GM23248 (cell line): ENCODE measurements around the gene HIVEP3. TPM values are rescaled to one million over a fixed set of nuclear protein-coding genes. Genes with fewer than 3 reads are reported as not detected.

ENCODE experiments used
- DNase-seq: peaks from one replicate; pipeline ENCODE4 v3.0.0-alpha.2; 2015
- H2AFZ ChIP-seq: fragments of 200-600 bp; sonication (generic); 2 replicates; pipeline ENCODE4 v1.6.1; 2016; ENCODE audit warnings: antibody characterized with exemption
- H3F3A ChIP-seq: fragments of 200-600 bp; sonication (generic); 2 replicates; pipeline ENCODE4 v1.6.1; 2016; ENCODE audit warnings: mild to moderate bottlenecking, antibody characterized with exemption, mixed run types; ENCODE audit not compliant: insufficient read depth
- H3K27ac ChIP-seq: fragments of 200-600 bp; sonication (generic); 2 replicates; pipeline ENCODE4 v1.5.1; 2016; ENCODE audit warnings: mild to moderate bottlenecking
- H3K27me3 ChIP-seq: fragments of 200-600 bp; sonication (generic); replicated peaks from 2 replicates; pipeline ENCODE4 v1.6.1; 2016; ENCODE audit warnings: mild to moderate bottlenecking; ENCODE audit not compliant: insufficient read depth
- H3K36me3 ChIP-seq: fragments of 200-600 bp; sonication (generic); 2 replicates; pipeline ENCODE4 v1.6.1; 2016; ENCODE audit warnings: low read depth, mild to moderate bottlenecking
- H3K4me1 ChIP-seq: fragments of 200-600 bp; sonication (generic); 2 replicates; pipeline ENCODE4 v1.6.1; 2016; ENCODE audit warnings: mild to moderate bottlenecking; ENCODE audit not compliant: insufficient read depth
- H3K4me2 ChIP-seq: fragments of 200-600 bp; sonication (generic); one replicate; pipeline ENCODE4 v1.6.1; 2016; ENCODE audit warnings: mild to moderate bottlenecking; ENCODE audit not compliant: unreplicated experiment
- H3K4me3 ChIP-seq: fragments of 200-600 bp; sonication (generic); 2 replicates; pipeline ENCODE4 v1.5.1; 2016; ENCODE audit warnings: mild to moderate bottlenecking
- H3K79me2 ChIP-seq: fragments of 200-600 bp; sonication (generic); 2 replicates; pipeline ENCODE4 v1.6.1; 2016; ENCODE audit warnings: mild to moderate bottlenecking; ENCODE audit not compliant: insufficient read depth
- H3K9ac ChIP-seq: fragments of 200-600 bp; sonication (generic); 2 replicates; pipeline ENCODE4 v1.6.1; 2016; ENCODE audit warnings: mild to moderate bottlenecking
- H3K9me2 ChIP-seq: fragments of 200-600 bp; sonication (generic); 2 replicates; pipeline ENCODE4 v1.6.1; 2016; ENCODE audit warnings: mixed run types, mild to moderate bottlenecking, moderate library complexity; ENCODE audit not compliant: insufficient read depth
- H3K9me3 ChIP-seq: fragments of 200-600 bp; sonication (generic); one replicate; pipeline ENCODE4 v1.6.1; 2017; ENCODE audit warnings: low read depth
- H4K20me1 ChIP-seq: fragments of 200-600 bp; sonication (generic); 2 replicates; pipeline ENCODE4 v1.6.0; 2016; ENCODE audit not compliant: insufficient read depth
- EZH2 ChIP-seq: fragments of 200-600 bp; sonication (generic); IDR thresholded peaks from 2 replicates; pipeline ENCODE4 v1.6.1; 2018; ENCODE audit warnings: antibody characterized with exemption, mild to moderate bottlenecking; ENCODE audit not compliant: insufficient read depth, poor library complexity, severe bottlenecking
- EZH2phosphoT487 ChIP-seq: fragments of 200-600 bp; sonication (generic); IDR thresholded peaks from 2 replicates; pipeline ENCODE4 v1.6.1; 2018; ENCODE audit warnings: antibody characterized with exemption, moderate library complexity, mild to moderate bottlenecking, low read depth; ENCODE audit not compliant: insufficient read depth
- WGBS, 2 experiments: methylation state at CpG; one replicate each; pipeline ENCODE4 v1.1.6; 2015 to 2017; ENCODE audit warnings: low lambda C conversion rate in 2 of 2, low coverage in 1 of 2; ENCODE audit errors: missing lambda C conversion rate in 2 of 2; 5-methylcytosine and 5-hydroxymethylcytosine counted together
- in situ Hi-C: fragments of 300-500 bp; cut with MboI; formaldehyde crosslinking; loops from 2 replicates; pipeline ENCODE4 v1.15.0; 2020
- polyA plus RNA-seq: library from polyadenylated mRNA; unstranded; fragments of >200 nt; fragmentation: Nextera tagmentation; extraction: Ambion mirVana; gene quantifications from 2 replicates; pipeline ENCODE4 v1.2.1, GENCODE V29; 2016
- total RNA-seq: library from RNA; depleted of rRNA; stranded (reverse); fragments of >200 nt; shearing (Covaris generic); gene quantifications from 2 replicates; pipeline ENCODE4 v1.2.3, GENCODE V29; 2014

Gene HIVEP3
- total and polyA plus RNA-seq, 2 experiments from 2014 or later = 1.7 to 7.2 TPM

- DNase-seq = no peak
Measured at GRCh38 chr1:41464885-41465284, 453.8 kb downstream of the HIVEP3 start.

DNA sequence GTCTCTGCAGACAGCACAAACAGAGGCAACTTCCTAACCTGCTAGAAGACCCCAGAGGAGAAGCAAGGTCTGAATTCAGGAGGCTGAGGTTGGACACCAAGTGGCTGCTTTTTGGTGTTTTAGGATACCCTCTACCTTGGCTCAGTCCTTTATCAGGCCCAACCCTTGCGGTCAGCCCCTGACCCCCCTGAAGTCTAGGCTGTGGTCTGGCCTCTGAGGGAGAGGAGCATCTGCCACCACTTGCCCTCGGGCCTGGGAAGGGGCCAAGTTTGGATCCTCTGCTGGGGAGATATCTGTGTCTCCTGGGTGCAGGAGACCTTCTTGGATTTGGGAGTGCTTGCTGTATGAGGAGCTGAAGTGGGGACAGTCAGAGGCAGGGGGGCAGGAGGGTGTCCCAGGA, 455.2 kb downstream of the HIVEP3 start:
- no peaks in the 10 kb centered on the region for H3K36me3 ChIP-seq
- no peaks in the 10 kb centered on the region for H3K79me2 ChIP-seq
- TF ChIP-seq EZH2 (no peak), EZH2phosphoT487 (no peak)
- DNase-seq = no peak
- H4K20me1 ChIP-seq = no peaks in the 10 kb centered on the region
- 59 to 63% methylated on average over 2 of the region's 2 CpGs for WGBS, 2 experiments
- no peak overlapping the region for H3K4me2 ChIP-seq
- H3K9me3 ChIP-seq = no peaks in the 10 kb centered on the region
- peaks cover 5% of the 10 kb centered on the region; the same call in 1 of the 2 replicates for H3K27me3 ChIP-seq
- no peaks in the 10 kb centered on the region for H3K4me1 ChIP-seq
- no peaks in the 10 kb centered on the region for H3K9me2 ChIP-seq
- H3K27ac ChIP-seq = no peak overlapping the region
- no peak overlapping the region for H3K9ac ChIP-seq
- H3F3A ChIP-seq = no peaks in the 10 kb centered on the region
- H2AFZ ChIP-seq = no peak overlapping the region
- in situ Hi-C loops = no loop called here
- no peak overlapping the region for H3K4me3 ChIP-seq

More at GRCh38 chr1:41464885-41465284, 453.8 kb downstream of the HIVEP3 start:
- H3K27me3 ChIP-seq = peaks cover 5% of the 10 kb centered on the region; the same call in 1 of the 2 replicates
- no peak overlapping the region for H2AFZ ChIP-seq
- no peaks in the 10 kb centered on the region for H3K9me2 ChIP-seq
- no peak overlapping the region for H3K27ac ChIP-seq
- no peaks in the 10 kb centered on the region for H3K9me3 ChIP-seq
- no peak for TF ChIP-seq EZH2
- TF ChIP-seq EZH2phosphoT487 = no peak
- H3K4me3 ChIP-seq = no peak overlapping the region
- H3K4me2 ChIP-seq = no peak overlapping the region
- no peaks in the 10 kb centered on the region for H3K4me1 ChIP-seq
- no peak overlapping the region for H3K9ac ChIP-seq
- WGBS, 2 experiments = 74 to 77% methylated on average over 7 of the region's 7 CpGs
- no peaks in the 10 kb centered on the region for H3K36me3 ChIP-seq
- H3K79me2 ChIP-seq = no peaks in the 10 kb centered on the region
- in situ Hi-C loops = no loop called here
- H4K20me1 ChIP-seq = no peaks in the 10 kb centered on the region
- no peaks in the 10 kb centered on the region for H3F3A ChIP-seq

- WGBS, 2 experiments = 87 to 89% methylated on average over 2 of the region's 2 CpGs
- Histone ChIP-seq H2AFZ (no peak overlapping the region), H3K9me2 (no peaks in the 10 kb centered on the region), H3K9me3 (no peaks in the 10 kb centered on the region), H3K4me1 (no peaks in the 10 kb centered on the region), H3K4me2 (no peak overlapping the region), H3K36me3 (no peaks in the 10 kb centered on the region), H3F3A (no peaks in the 10 kb centered on the region), H3K27me3 (peaks cover 5% of the 10 kb centered on the region; the same call in 1 of the 2 replicates), H3K9ac (no peak overlapping the region), H3K4me3 (no peak overlapping the region), H3K79me2 (no peaks in the 10 kb centered on the region), H4K20me1 (no peaks in the 10 kb centered on the region), H3K27ac (no peak overlapping the region)
- DNase-seq = no peak
- in situ Hi-C loops = no loop called here
- TF ChIP-seq EZH2phosphoT487 = no peak
- TF ChIP-seq EZH2 = no peak
Measured at GRCh38 chr1:41462680-41463004, 456.1 kb downstream of the HIVEP3 start.

DNA sequence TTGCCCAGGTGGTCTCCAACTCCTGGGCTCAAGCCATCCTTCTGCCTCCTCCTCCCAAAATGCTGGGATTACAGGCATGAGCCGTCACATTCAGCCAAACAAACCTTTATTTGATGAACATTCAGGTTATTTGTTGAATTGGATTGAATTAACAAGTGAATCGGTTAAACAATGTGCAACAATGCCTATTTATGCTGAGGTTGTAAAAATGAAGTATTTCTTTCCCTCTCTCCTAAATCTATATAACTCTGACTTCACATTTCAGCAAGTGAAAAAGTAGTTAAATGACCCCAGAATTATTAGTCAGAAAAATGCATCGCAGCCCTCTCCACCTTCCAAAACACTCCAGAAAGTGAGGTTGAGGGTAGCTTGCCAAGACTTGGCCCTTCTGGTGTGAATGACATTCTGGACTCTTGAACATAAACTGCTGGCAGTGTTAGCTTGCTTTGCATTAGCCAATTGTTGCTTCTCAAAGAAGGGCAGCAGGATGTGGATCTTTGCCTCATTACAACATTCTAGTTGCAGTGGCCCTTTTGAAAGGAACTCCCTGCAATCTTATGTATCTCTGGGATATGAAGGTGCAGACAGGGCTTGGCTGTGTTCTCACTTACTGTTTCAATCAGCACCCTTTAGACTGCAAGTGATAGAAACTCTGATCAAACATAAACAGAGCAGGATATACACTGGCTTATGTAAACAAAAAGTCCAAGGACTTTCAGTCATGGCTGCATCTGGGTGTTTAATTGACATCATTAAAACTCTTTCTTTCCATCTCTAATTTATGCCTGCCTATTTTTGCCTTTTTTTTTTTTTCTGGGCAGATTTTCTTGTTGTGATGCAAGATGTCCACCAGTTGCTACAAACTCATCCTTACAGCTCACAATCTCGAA, 456.7 kb downstream of the HIVEP3 start:
- DNase-seq = no peak
- Histone ChIP-seq H3K9ac (no peak overlapping the region), H3K9me3 (no peaks in the 10 kb centered on the region), H3K4me3 (no peak overlapping the region), H3K27ac (no peak overlapping the region), H3K9me2 (no peaks in the 10 kb centered on the region), H3F3A (no peaks in the 10 kb centered on the region), H2AFZ (no peak overlapping the region), H3K4me1 (no peaks in the 10 kb centered on the region), H3K4me2 (no peak overlapping the region), H4K20me1 (no peaks in the 10 kb centered on the region), H3K79me2 (no peaks in the 10 kb centered on the region), H3K36me3 (no peaks in the 10 kb centered on the region), H3K27me3 (peaks cover 5% of the 10 kb centered on the region; the same call in 1 of the 2 replicates)
- 34 to 42% methylated on average over 4 of the region's 4 CpGs for WGBS, 2 experiments
- in situ Hi-C loops = no loop called here
- TF ChIP-seq EZH2 (no peak), EZH2phosphoT487 (no peak)
